ENCODE results near the gene GALNT2. TPM values are rescaled to one million over a fixed set of nuclear protein-coding genes. Genes with fewer than 3 reads are reported as not detected.

GALNT2 gene
- total RNA-seq, 1 experiment from 2014 or later = 152 TPM

GRCh38 chr1:230321741-230322420 lies 254.8 kb downstream of the GALNT2 start:
- ChIA-PET POLR2A (no interaction called here), CTCF (no interaction called here)
- no peak for DNase-seq (ENCODE audit: low read depth, low spot score)
- Histone ChIP-seq H3K9me3 (ENCODE audit: control insufficient read depth, insufficient read depth, low read depth, low read length) (no peaks in the 10 kb centered on the region), H3K27ac (ENCODE audit: low read length) (no peak overlapping the region), H3K36me3 (ENCODE audit: control insufficient read depth, insufficient read depth, low read length) (no peaks in the 10 kb centered on the region), H3K27me3 (ENCODE audit: control insufficient read depth, insufficient read depth, low read length) (no peaks in the 10 kb centered on the region; the same call in 1 of the 2 replicates), H3K4me3 (ENCODE audit: low read depth in 2 of 2, low read length in 2 of 2) (no peak overlapping the region), H3K4me1 (ENCODE audit: control insufficient read depth, insufficient read depth, low read length) (no peaks in the 10 kb centered on the region)
- BruUV-seq (replicated peaks) = no TSS peak
- intact Hi-C loops (cut with micrococcal nuclease; ENCODE audit: unreplicated experiment) = no loop called here
- TF ChIP-seq SIN3A (IDR thresholded peaks at IDR 0.05; ENCODE audit: borderline replicate concordance, insufficient read depth, low read depth, low read length) (no peak), REST (IDR thresholded peaks at IDR 0.05; ENCODE audit: insufficient read depth in 1 of 2, low read depth in 2 of 2, low read length in 1 of 2) (no peak), TCF7L2 (IDR thresholded peaks at IDR 0.05; ENCODE audit: low read depth, low read length) (no peak), CTCF (IDR thresholded peaks at IDR 0.05) (no peak), POLR2AphosphoS5 (IDR thresholded peaks at IDR 0.05; ENCODE audit: low read depth, low read length) (no peak)
- in situ Hi-C loops (cut with HindIII; ENCODE audit: low pct_unique_long_range_greater_than_20kb, low sequenced_read_pairs) = no loop called here
- ATAC-seq = no peak

- TF ChIP-seq POLR2AphosphoS5 (IDR thresholded peaks at IDR 0.05; ENCODE audit: low read depth, low read length) (no peak), CTCF (IDR thresholded peaks at IDR 0.05) (no peak), SIN3A (IDR thresholded peaks at IDR 0.05; ENCODE audit: borderline replicate concordance, insufficient read depth, low read depth, low read length) (no peak), TCF7L2 (IDR thresholded peaks at IDR 0.05; ENCODE audit: low read depth, low read length) (no peak), REST (IDR thresholded peaks at IDR 0.05; ENCODE audit: insufficient read depth in 1 of 2, low read depth in 2 of 2, low read length in 1 of 2) (no peak)
- Histone ChIP-seq H3K9me3 (ENCODE audit: control insufficient read depth, insufficient read depth, low read depth, low read length) (no peaks in the 10 kb centered on the region), H3K27me3 (ENCODE audit: control insufficient read depth, insufficient read depth, low read length) (no peaks in the 10 kb centered on the region; the same call in 1 of the 2 replicates), H3K4me3 (ENCODE audit: low read depth in 2 of 2, low read length in 2 of 2) (no peak overlapping the region), H3K36me3 (ENCODE audit: control insufficient read depth, insufficient read depth, low read length) (no peaks in the 10 kb centered on the region), H3K4me1 (ENCODE audit: control insufficient read depth, insufficient read depth, low read length) (no peaks in the 10 kb centered on the region), H3K27ac (ENCODE audit: low read length) (no peak overlapping the region)
- in situ Hi-C loops (cut with HindIII; ENCODE audit: low pct_unique_long_range_greater_than_20kb, low sequenced_read_pairs) (no loop called here), intact Hi-C loops (cut with micrococcal nuclease; ENCODE audit: unreplicated experiment) (no loop called here)
- DNase-seq (ENCODE audit: low read depth, low spot score) (no peak), ATAC-seq (no peak)
- ChIA-PET POLR2A (no interaction called here), CTCF (interaction anchor here (0.5 kb wide), 1 partner anchor 274 kb away, joined by 5 read pairs; no protein-coding TSS in a partner anchor)
- BruUV-seq (replicated peaks) = no TSS peak
Measured at GRCh38 chr1:230322421-230322756, 255.4 kb downstream of the GALNT2 start.
